Heart right ventricle (tissue), 16 donors: ENCODE results near the gene GDF11. TPM values are rescaled to one million over a fixed set of nuclear protein-coding genes. Genes with fewer than 3 reads are reported as not detected.

Experiments
- ATAC-seq, 8 donors: fragments of 200-7000 bp; cut with Tn5 transposase; one replicate each; pipeline ENCODE4 v1.9.1; 2020; ENCODE audit warnings: mild to moderate bottlenecking in 8 of 8, moderate library complexity in 8 of 8, moderate number of reproducible peaks in 1 of 8
- DNase-seq, 2 donors: peaks; one replicate each; pipeline ENCODE4 v3.0.0-alpha.2; 2020
- H3K27ac ChIP-seq, 10 donors: fragments of 200-600 bp; sonication (generic) in 2 of 10; one replicate each; pipeline versions ENCODE4 v1.5.0 to v1.8.0; 2020 to 2022; ENCODE audit warnings: mild to moderate bottlenecking in 3 of 10
- H3K27me3 ChIP-seq, 7 donors: fragments of 200-600 bp; one replicate each; pipeline ENCODE4 v1.8.0; 2021 to 2022; ENCODE audit warnings: mild to moderate bottlenecking in 2 of 7
- H3K36me3 ChIP-seq, 9 donors: fragments of 200-600 bp; sonication (generic) in 1 of 9; one replicate each; pipeline versions ENCODE4 v1.5.0 to v1.8.0; 2020 to 2022; ENCODE audit warnings: mild to moderate bottlenecking in 2 of 9
- H3K4me1 ChIP-seq, 9 donors: fragments of 200-600 bp; sonication (generic) in 1 of 9; one replicate each; pipeline versions ENCODE4 v1.5.0 to v1.8.0; 2020 to 2022; ENCODE audit warnings: mild to moderate bottlenecking in 4 of 9
- H3K4me3 ChIP-seq, 10 donors: fragments of 200-600 bp; sonication (generic) in 2 of 10; one replicate each; pipeline versions ENCODE4 v1.5.0 to v1.8.0; 2020 to 2022; ENCODE audit warnings: mild to moderate bottlenecking in 7 of 10, moderate library complexity in 2 of 10
- H3K9me3 ChIP-seq, 11 donors: fragments of 200-600 bp in 10 of 11; sonication (generic) in 2 of 11; one replicate each; pipeline versions ENCODE4 v1.5.0 to v1.8.0; 2013 to 2022; ENCODE audit warnings: mild to moderate bottlenecking in 2 of 11, control low read depth in 1 of 11, moderate library complexity in 1 of 11
- CTCF ChIP-seq, 9 donors: fragments of 200-600 bp; sonication (generic) in 2 of 9; IDR thresholded peaks; one replicate each; pipeline versions ENCODE4 v1.5.0 to v1.8.0; 2021 to 2022; ENCODE audit warnings: antibody characterized with exemption in 9 of 9, mild to moderate bottlenecking in 5 of 9, moderate library complexity in 1 of 9
- WGBS, 2 donors: extraction: QIAGEN DNeasy Blood & Tissue Kit; methylation state at CpG; one replicate each; pipeline ENCODE4 v1.1.7; 2013; ENCODE audit warnings: inconsistent platforms in 1 of 2; 5-methylcytosine and 5-hydroxymethylcytosine counted together
- intact Hi-C, 10 donors: fragments of 100-400 bp; cut with DNase I; formaldehyde crosslinking; loops; one replicate each; pipeline versions ENCODE4 v1.11.1 to v1.14.2; 2022
- polyA plus RNA-seq, 2 donors: library from polyadenylated mRNA; stranded (reverse); fragments of 200-250 nt; gene quantifications; one replicate each; pipeline ENCODE4 v1.2.3, GENCODE V29; 2013
- total RNA-seq, 10 donors: library from RNA; stranded (reverse); fragmentation: NEBNext Ultra II Directional in 3 of 10; extraction: Animal tissue kit (Norgen Biotek cat#: 25700) in 3 of 10; gene quantifications; one replicate each; pipeline versions ENCODE4 v1.2.1 to v1.2.4, GENCODE V29; 2021 to 2023
- donor health status: Arrhythmogenic right ventricular cardiomyopathy.
- donor health status: ischemic (EF 13 %, LVEDD 7.1; RV severe dilation, severe dysfunction).
- donor health status: healthy with polysubstance abuse.
- donor health status: DM: no; HTN: yes; CAD: no.
- donor health status: DM: no; HTN: no; CAD: no.
- donor health status: ischemic (EF 25% LVEDD 6.9; RV normal size, moderate dysfunction).
- donor health status: ischemic (EF 25% LVEDD 5.7; RV mildly dilated, moderate dysfunction).
- donor health status: healthy.
- donor health status: DM: yes; HTN: yes; CAD: no.
- donor health status: Ischemic cardiomyopathy.
- donor health status: ischemic (EF 35%, LVEDD 5.7; RV mildly dilated, moderate dysfunction).
- donor health status: nonischemic (EF 11% LVEDD 7.7; RV severe dilation, severe dysfunction).
- donor health status: DM: yes; HTN: yes; CAD: no.
- donor health status: PGD.
- donor health status: ischemic (EF 29% LVEDD 5.4; RV normal size, mild dysfunction).
- donor health status: nonischemic (EF 23%, LVEDD 6.1; RV moderate dilation, normal function).

Gene GDF11
- total and polyA plus RNA-seq, 12 donors, result 3.2 to 17.6 (median 11.7) TPM

GRCh38 chr12:55716582-55716957 is 26.4 kb upstream of the GDF11 start:
- Histone ChIP-seq H3K27me3 (no peaks in the 10 kb centered on the region), H3K27ac (peak overlapping the region; percentile 82 to 97 (median 92)), H3K4me3 (peak overlapping the region; percentile 44 to 80 (median 70)), H3K9me3 (no peaks in the 10 kb centered on the region), H3K4me1 (peaks cover 30 to 88% (median 74%) of the 10 kb centered on the region in 9 donors), H3K36me3 (peaks cover 0 to 22% (median 0%) of the 10 kb centered on the region in 9 donors)
- 7% methylated on average over 13 of the region's 13 CpGs for WGBS, 2 donors
- no peak for DNase-seq
- intact Hi-C loops, result no loop called here
- TF ChIP-seq CTCF (IDR thresholded peaks at IDR 0.05), result no peak
- ATAC-seq, result peak in 5 of 8 donors; percentile 0 to 8 (median 1)

- H3K9me3 ChIP-seq, result no peaks in the 10 kb centered on the region
- no peak for DNase-seq
- no peak for ATAC-seq
These were observed 25.6 kb upstream of the GDF11 start for GRCh38 chr12:55717011-55718007.

GRCh38 chr12:55718015-55718414 is 24.9 kb upstream of the GDF11 start:
- 19 to 26% methylated on average over 4 of the region's 4 CpGs for WGBS, 2 donors
- H3K9me3 ChIP-seq, result no peaks in the 10 kb centered on the region
- TF ChIP-seq CTCF (IDR thresholded peaks at IDR 0.05), result no peak
- no peak for ATAC-seq
- intact Hi-C loops, result no loop called here
- H3K4me3 ChIP-seq, result peak overlapping the region in 1 of 10 donors; percentile 70
- peak overlapping the region in 9 of 10 donors; percentile 89 to 97 (median 93) for H3K27ac ChIP-seq
- H3K36me3 ChIP-seq, result peaks cover 0 to 36% (median 0%) of the 10 kb centered on the region in 9 donors
- peaks cover 30 to 85% (median 76%) of the 10 kb centered on the region in 9 donors for H3K4me1 ChIP-seq
- no peak for DNase-seq
- no peaks in the 10 kb centered on the region for H3K27me3 ChIP-seq

More at GRCh38 chr12:55717011-55718007, 25.6 kb upstream of the GDF11 start:
- Histone ChIP-seq H3K27me3 (no peaks in the 10 kb centered on the region), H3K27ac (peak overlapping the region; percentile 82 to 97 (median 92)), H3K4me3 (peak overlapping the region in 9 of 10 donors; percentile 44 to 80 (median 70)), H3K4me1 (peaks cover 30 to 90% (median 74%) of the 10 kb centered on the region in 9 donors), H3K36me3 (peaks cover 0 to 29% (median 0%) of the 10 kb centered on the region in 9 donors)
- 39 to 40% methylated on average over 8 of the region's 8 CpGs for WGBS, 2 donors
- intact Hi-C loops, result no loop called here
- no peak for TF ChIP-seq CTCF (IDR thresholded peaks at IDR 0.05)

GRCh38 chr12:55718624-55719275 is 24.2 kb upstream of the GDF11 start:
- no peak for TF ChIP-seq CTCF (IDR thresholded peaks at IDR 0.05)
- Histone ChIP-seq H3K27me3 (no peaks in the 10 kb centered on the region), H3K9me3 (no peaks in the 10 kb centered on the region), H3K27ac (peak overlapping the region in 9 of 10 donors; percentile 89 to 97 (median 93)), H3K36me3 (peaks cover 0 to 43% (median under 1%) of the 10 kb centered on the region in 9 donors), H3K4me1 (peaks cover 33 to 85% (median 74%) of the 10 kb centered on the region in 9 donors), H3K4me3 (peak overlapping the region in 1 of 10 donors; percentile 70)
- WGBS, 2 donors, result 48 to 61% methylated on average over 4 of the region's 4 CpGs
- ATAC-seq (no peak), DNase-seq (no peak)
- intact Hi-C loops, result no loop called here
